EH (cell line): Measurements from ENCODE around the gene ZZZ3.
"Not testable (repeated sequence)": the region's sequence is repeated elsewhere in the genome, so short reads cannot be mapped to it uniquely, and the experiment has no call there.

Source experiments
- DNase-seq: peaks from one replicate; pipeline ENCODE4 v3.0.0-alpha.2; 2015; ENCODE audit warnings: low read depth

The ZZZ3 gene

GRCh38 chr1:77682460-77683159, at the start of gene ZZZ3:
TSS of gene ZZZ3 (minus strand) at chr1:77682658. CDS start at chr1:77633354, 49,304 bp downstream.
- DNase-seq: peak; percentile 94

- no peak for DNase-seq
These were observed 49.6 kb upstream of the ZZZ3 start for GRCh38 chr1:77732090-77732489.

GRCh38 chr1:77725706-77726105, 43.2 kb upstream of the ZZZ3 start:
- no peak for DNase-seq

- DNase-seq: no peak
These were observed 35.7 kb upstream of the ZZZ3 start for GRCh38 chr1:77718181-77718580.

- DNase-seq: no peak
These were observed 33.6 kb upstream of the ZZZ3 start for GRCh38 chr1:77716065-77716464.

- DNase-seq: no peak
These were observed 27.3 kb upstream of the ZZZ3 start for GRCh38 chr1:77709727-77710126.

GRCh38 chr1:77706321-77706720, 23.9 kb upstream of the ZZZ3 start:
- DNase-seq: peak; percentile 27

- DNase-seq: no peak
These were observed 22.3 kb upstream of the ZZZ3 start for GRCh38 chr1:77704736-77705135.

- not testable (repeated sequence) for DNase-seq
These were observed 17.2 kb upstream of the ZZZ3 start for GRCh38 chr1:77699673-77700072.

GRCh38 chr1:77697441-77697840, 15.0 kb upstream of the ZZZ3 start:
- no peak for DNase-seq

- no peak for DNase-seq
These were observed 6.5 kb upstream of the ZZZ3 start for GRCh38 chr1:77688939-77689338.

GRCh38 chr1:77687519-77687906, 5.1 kb upstream of the ZZZ3 start:
- no peak for DNase-seq

GRCh38 chr1:77686796-77687518, 4.5 kb upstream of the ZZZ3 start:
- DNase-seq: no peak

- peak; percentile 95 for DNase-seq
These were observed 996 bp upstream of the ZZZ3 start for GRCh38 chr1:77683160-77684148.

- peak; percentile 70 for DNase-seq
These were observed 2.3 kb downstream of the ZZZ3 start for GRCh38 chr1:77680173-77680572.

- no peak for DNase-seq
These were observed 3.5 kb downstream of the ZZZ3 start for GRCh38 chr1:77678660-77679610.

- DNase-seq: not testable (repeated sequence)
These were observed 7.7 kb downstream of the ZZZ3 start for GRCh38 chr1:77674807-77675206.

GRCh38 chr1:77673716-77674355, 8.6 kb downstream of the ZZZ3 start:
- peak; percentile 77 for DNase-seq

GRCh38 chr1:77673030-77673429, 9.4 kb downstream of the ZZZ3 start:
- no peak for DNase-seq

- no peak for DNase-seq
These were observed 10.1 kb downstream of the ZZZ3 start for GRCh38 chr1:77672374-77672773.

- DNase-seq: peak; percentile 85
These were observed 10.6 kb downstream of the ZZZ3 start for GRCh38 chr1:77671836-77672235.
